ENCODE results near the gene TPGS1.

- TF ChIP-seq POLR2A (IDR thresholded peaks at IDR 0.05; ENCODE audit: extremely low read depth, insufficient read length) = no peak
- no peak for TF ChIP-seq CTCF (IDR thresholded peaks at IDR 0.05; ENCODE audit: low read depth, low read length)
Observed at GRCh38 chr19:458091-459042, 48.9 kb upstream of the TPGS1 start.
